ENCODE data around the gene PBX4.

GRCh38 chr19:19637186-19637522 is 18.7 kb upstream of the PBX4 start:
- no peak for TF ChIP-seq CTCF (IDR thresholded peaks at IDR 0.05; ENCODE audit: extremely low read depth in 1 of 2, insufficient read depth in 1 of 2, low read depth in 1 of 2, low read length in 2 of 2)
- TF ChIP-seq POLR2A (IDR thresholded peaks at IDR 0.05; ENCODE audit: low read depth, low read length): no peak
- no peak for TF ChIP-seq JUN (IDR thresholded peaks at IDR 0.05; ENCODE audit: borderline replicate concordance, insufficient read depth, insufficient read length, low read depth)
- no peak for TF ChIP-seq FOS (IDR thresholded peaks at IDR 0.05; ENCODE audit: borderline replicate concordance, insufficient read depth, low read length)
- TF ChIP-seq MAX (IDR thresholded peaks at IDR 0.05; ENCODE audit: insufficient read depth, insufficient read length): no peak
- no peak for TF ChIP-seq EZH2 (IDR thresholded peaks at IDR 0.05; ENCODE audit: borderline replicate concordance, low read depth, low read length, severe bottlenecking)
